ENCODE data around the gene TMEM135.

The TMEM135 gene

GRCh38 chr11:87315229-87315628 is 277.5 kb downstream of the TMEM135 start:
- DNase-seq, result no peak

GRCh38 chr11:87316491-87316890 is 278.8 kb downstream of the TMEM135 start:
- DNase-seq, result no peak

- DNase-seq, result no peak
Measured at GRCh38 chr11:87317441-87317840, 279.7 kb downstream of the TMEM135 start.

- DNase-seq, result no peak
Measured at GRCh38 chr11:87320123-87320522, 282.4 kb downstream of the TMEM135 start.

GRCh38 chr11:87322568-87322967 is 284.8 kb downstream of the TMEM135 start:
- no peak for DNase-seq

- DNase-seq, result no peak
Measured at GRCh38 chr11:87323899-87324298, 286.2 kb downstream of the TMEM135 start.

- DNase-seq, result no peak
Measured at GRCh38 chr11:87324817-87325489, 287.2 kb downstream of the TMEM135 start.

GRCh38 chr11:87325490-87325872 is 287.7 kb downstream of the TMEM135 start:
- DNase-seq, result no peak

- DNase-seq, result no peak
Measured at GRCh38 chr11:87326594-87326993, 288.9 kb downstream of the TMEM135 start.

GRCh38 chr11:87329172-87329571 is 291.4 kb downstream of the TMEM135 start:
- DNase-seq, result no peak

GRCh38 chr11:87330187-87330601 is 292.5 kb downstream of the TMEM135 start:
- no peak for DNase-seq

- DNase-seq, result no peak
Measured at GRCh38 chr11:87331273-87331672, 293.5 kb downstream of the TMEM135 start.

- DNase-seq, result no peak
Measured at GRCh38 chr11:87338046-87338639, 300.4 kb downstream of the TMEM135 start.

- no peak for DNase-seq
Measured at GRCh38 chr11:87339416-87339815, 301.7 kb downstream of the TMEM135 start.

GRCh38 chr11:87347441-87347840 is 309.7 kb downstream of the TMEM135 start:
- no peak for DNase-seq

GRCh38 chr11:87347854-87348253 is 310.1 kb downstream of the TMEM135 start:
- DNase-seq, result no peak

- no peak for DNase-seq
Measured at GRCh38 chr11:87351676-87352075, 313.9 kb downstream of the TMEM135 start.

- DNase-seq, result peak in 13 of 14 donors; percentile 21 to 77 (median 49)
Measured at GRCh38 chr11:87352759-87353707, 315.3 kb downstream of the TMEM135 start.

- DNase-seq, result no peak
Measured at GRCh38 chr11:87353771-87354345, 316.1 kb downstream of the TMEM135 start.

GRCh38 chr11:87355596-87355995 is 317.9 kb downstream of the TMEM135 start:
- DNase-seq, result no peak

- no peak for DNase-seq
Measured at GRCh38 chr11:87356428-87356827, 318.7 kb downstream of the TMEM135 start.

- DNase-seq, result no peak
Measured at GRCh38 chr11:87358461-87358860, 320.7 kb downstream of the TMEM135 start.

- no peak for DNase-seq
Measured at GRCh38 chr11:87359401-87359800, 321.7 kb downstream of the TMEM135 start.

Measured in C1 segment of cervical spinal cord (tissue), 14 donors.